ENCODE measurements around the gene LYZ. TPM values are rescaled to one million over a fixed set of nuclear protein-coding genes. Genes with fewer than 3 reads are reported as not detected.

Gene LYZ
- total RNA-seq, 6 experiments from 2014 or later = not detected

- Mint-ChIP-seq H3K36me3 (ENCODE audit: low read depth) (no peaks in the 10 kb centered on the region), H3K4me1 (ENCODE audit: low read depth) (no peaks in the 10 kb centered on the region), H3K27me3 (ENCODE audit: insufficient read depth) (peaks cover 10% of the 10 kb centered on the region; the same call in 1 of the 2 replicates), H3K4me3 (no peak overlapping the region), H3K27ac (no peak overlapping the region), H3K9me3 (no peaks in the 10 kb centered on the region)
- no peak for DNase-seq
- TF ChIP-seq, protein P1, sequence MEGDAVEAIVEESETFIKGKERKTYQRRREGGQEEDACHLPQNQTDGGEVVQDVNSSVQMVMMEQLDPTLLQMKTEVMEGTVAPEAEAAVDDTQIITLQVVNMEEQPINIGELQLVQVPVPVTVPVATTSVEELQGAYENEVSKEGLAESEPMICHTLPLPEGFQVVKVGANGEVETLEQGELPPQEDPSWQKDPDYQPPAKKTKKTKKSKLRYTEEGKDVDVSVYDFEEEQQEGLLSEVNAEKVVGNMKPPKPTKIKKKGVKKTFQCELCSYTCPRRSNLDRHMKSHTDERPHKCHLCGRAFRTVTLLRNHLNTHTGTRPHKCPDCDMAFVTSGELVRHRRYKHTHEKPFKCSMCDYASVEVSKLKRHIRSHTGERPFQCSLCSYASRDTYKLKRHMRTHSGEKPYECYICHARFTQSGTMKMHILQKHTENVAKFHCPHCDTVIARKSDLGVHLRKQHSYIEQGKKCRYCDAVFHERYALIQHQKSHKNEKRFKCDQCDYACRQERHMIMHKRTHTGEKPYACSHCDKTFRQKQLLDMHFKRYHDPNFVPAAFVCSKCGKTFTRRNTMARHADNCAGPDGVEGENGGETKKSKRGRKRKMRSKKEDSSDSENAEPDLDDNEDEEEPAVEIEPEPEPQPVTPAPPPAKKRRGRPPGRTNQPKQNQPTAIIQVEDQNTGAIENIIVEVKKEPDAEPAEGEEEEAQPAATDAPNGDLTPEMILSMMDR (IDR thresholded peaks at IDR 0.05) = no peak
These were observed 1.9 kb downstream of the LYZ start for GRCh38 chr12:69350002-69350626.

- TF ChIP-seq, protein P1 (IDR thresholded peaks at IDR 0.05) = no peak
- H3K4me1 Mint-ChIP-seq (ENCODE audit: low read depth) = no peaks in the 10 kb centered on the region
- H3K9me3 Mint-ChIP-seq = no peaks in the 10 kb centered on the region
- no peaks in the 10 kb centered on the region for H3K36me3 Mint-ChIP-seq (ENCODE audit: low read depth)
- peaks cover 8% of the 10 kb centered on the region; the same call in 1 of the 2 replicates for H3K27me3 Mint-ChIP-seq (ENCODE audit: insufficient read depth)
- no peak overlapping the region for H3K27ac Mint-ChIP-seq
- DNase-seq = no peak
- no peak overlapping the region for H3K4me3 Mint-ChIP-seq
These were observed 2.6 kb downstream of the LYZ start for GRCh38 chr12:69350777-69351176.

GRCh38 chr12:69351462-69352236 is 3.5 kb downstream of the LYZ start:
- H3K4me3 Mint-ChIP-seq = no peak overlapping the region
- no peaks in the 10 kb centered on the region for H3K4me1 Mint-ChIP-seq (ENCODE audit: low read depth)
- no peak for DNase-seq
- H3K36me3 Mint-ChIP-seq (ENCODE audit: low read depth) = no peaks in the 10 kb centered on the region
- peaks cover 8% of the 10 kb centered on the region; the same call in 1 of the 2 replicates for H3K27me3 Mint-ChIP-seq (ENCODE audit: insufficient read depth)
- H3K27ac Mint-ChIP-seq = no peak overlapping the region
- TF ChIP-seq, protein P1 (IDR thresholded peaks at IDR 0.05) = no peak
- no peaks in the 10 kb centered on the region for H3K9me3 Mint-ChIP-seq

DNA sequence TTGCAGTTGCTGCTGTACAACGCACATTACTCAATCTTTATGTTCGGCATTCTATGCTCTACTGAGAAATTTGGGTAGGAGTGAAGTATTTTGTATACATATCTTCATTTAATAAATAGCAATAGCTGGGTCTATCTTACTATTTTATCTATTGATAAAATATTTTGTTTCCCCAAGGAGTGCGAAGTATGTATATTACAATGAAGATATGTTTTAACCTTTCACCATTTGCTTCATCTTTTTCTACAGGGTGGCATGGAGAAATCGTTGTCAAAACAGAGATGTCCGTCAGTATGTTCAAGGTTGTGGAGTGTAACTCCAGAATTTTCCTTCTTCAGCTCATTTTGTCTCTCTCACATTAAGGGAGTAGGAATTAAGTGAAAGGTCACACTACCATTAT is 4.7 kb downstream of the LYZ start:
- no peak for DNase-seq
- Mint-ChIP-seq H3K27ac (no peak overlapping the region), H3K4me1 (ENCODE audit: low read depth) (peaks cover 6% of the 10 kb centered on the region), H3K9me3 (no peaks in the 10 kb centered on the region), H3K4me3 (no peak overlapping the region), H3K27me3 (ENCODE audit: insufficient read depth) (peaks cover 10% of the 10 kb centered on the region), H3K36me3 (ENCODE audit: low read depth) (no peaks in the 10 kb centered on the region)
- TF ChIP-seq, protein P1 (IDR thresholded peaks at IDR 0.05) = no peak

- no peaks in the 10 kb centered on the region for H3K9me3 Mint-ChIP-seq
- DNase-seq = no peak
- H3K27ac Mint-ChIP-seq = no peak overlapping the region
- peaks cover 15% of the 10 kb centered on the region for H3K4me1 Mint-ChIP-seq (ENCODE audit: low read depth)
- no peaks in the 10 kb centered on the region for H3K36me3 Mint-ChIP-seq (ENCODE audit: low read depth)
- TF ChIP-seq, protein P1 (IDR thresholded peaks at IDR 0.05) = no peak
- H3K27me3 Mint-ChIP-seq (ENCODE audit: insufficient read depth) = peaks cover 4% of the 10 kb centered on the region
- H3K4me3 Mint-ChIP-seq = no peak overlapping the region
These were observed 6.0 kb downstream of the LYZ start for GRCh38 chr12:69354172-69354555.
